GM23338 (cell line): ENCODE data around the gene NAPG. TPM values are rescaled to one million over a fixed set of nuclear protein-coding genes. Genes with fewer than 3 reads are reported as not detected.

Experiments
- ATAC-seq: fragments of 200-7000 bp; cut with Tn5 transposase; 3 replicates; pipeline ENCODE4 v1.9.1; 2020
- DNase-seq: peaks from one replicate; pipeline ENCODE4 v3.0.0-alpha.2; 2015; ENCODE audit warnings: low spot score
- H2AFZ ChIP-seq: fragments of 200-600 bp; sonication (generic); 2 replicates; pipeline ENCODE4 v1.8.0; 2016; ENCODE audit warnings: antibody characterized with exemption, mild to moderate bottlenecking, moderate library complexity
- H3F3A ChIP-seq: fragments of 200-600 bp; sonication (generic); replicated peaks from 2 replicates; pipeline ENCODE4 v1.8.0; 2017; ENCODE audit warnings: antibody characterized with exemption, mixed run types, low read depth
- H3K27ac ChIP-seq: fragments of 200-600 bp; sonication (generic); 2 replicates; pipeline ENCODE4 v1.6.1; 2016; ENCODE audit warnings: low read depth
- H3K27me3 ChIP-seq: fragments of 200-600 bp; sonication (generic); 2 replicates; pipeline ENCODE4 v1.8.0; 2016; ENCODE audit warnings: mild to moderate bottlenecking, mixed run types, moderate library complexity; ENCODE audit not compliant: insufficient read depth
- H3K36me3 ChIP-seq: fragments of 200-600 bp; sonication (generic); 2 replicates; pipeline ENCODE4 v1.8.0; 2016; ENCODE audit warnings: mild to moderate bottlenecking; ENCODE audit not compliant: insufficient read depth
- H3K4me1 ChIP-seq: fragments of 200-600 bp; sonication (generic); 2 replicates; pipeline ENCODE4 v1.8.0; 2016; ENCODE audit warnings: mild to moderate bottlenecking, moderate library complexity; ENCODE audit not compliant: insufficient read depth
- H3K4me2 ChIP-seq: fragments of 200-600 bp; sonication (generic); 2 replicates; pipeline ENCODE4 v1.7.1; 2017; ENCODE audit warnings: mixed run types
- H3K4me3 ChIP-seq: fragments of 200-600 bp; sonication (generic); 2 replicates; pipeline ENCODE4 v1.6.1; 2016; ENCODE audit warnings: mixed run types
- H3K79me2 ChIP-seq: fragments of 200-600 bp; sonication (generic); replicated peaks from 2 replicates; pipeline ENCODE4 v1.8.0; 2017; ENCODE audit warnings: mild to moderate bottlenecking; ENCODE audit not compliant: insufficient read depth
- H3K9me2 ChIP-seq: fragments of 200-600 bp; sonication (generic); 2 replicates; pipeline ENCODE4 v1.8.0; 2017; ENCODE audit not compliant: insufficient read depth
- H4K20me1 ChIP-seq: fragments of 200-600 bp; sonication (generic); replicated peaks from 2 replicates; pipeline ENCODE4 v1.8.0; 2017; ENCODE audit warnings: mild to moderate bottlenecking; ENCODE audit not compliant: insufficient read depth
- H3K27ac Mint-ChIP-seq: 2 replicates; pipeline ENCODE4 v1.8.0; 2020; ENCODE audit warnings: inconsistent platforms, mild to moderate bottlenecking, moderate library complexity, mixed read lengths
- H3K27me3 Mint-ChIP-seq: 3 replicates; pipeline ENCODE4 v1.8.0; 2022; ENCODE audit warnings: low read depth, mild to moderate bottlenecking, moderate library complexity, mixed read lengths, inconsistent platforms; ENCODE audit not compliant: insufficient read depth, poor library complexity
- H3K36me3 Mint-ChIP-seq: 3 replicates; pipeline ENCODE4 v1.8.0; 2021; ENCODE audit warnings: low read depth, mild to moderate bottlenecking, inconsistent platforms, moderate library complexity, mixed read lengths
- H3K4me1 Mint-ChIP-seq: 3 replicates; pipeline ENCODE4 v1.8.0; 2020; ENCODE audit warnings: mild to moderate bottlenecking, inconsistent platforms, mixed read lengths
- H3K4me3 Mint-ChIP-seq: 3 replicates; pipeline ENCODE4 v1.8.0; 2021; ENCODE audit warnings: moderate library complexity, mild to moderate bottlenecking, inconsistent platforms, mixed read lengths
- H3K9me3 Mint-ChIP-seq: 3 replicates; pipeline ENCODE4 v1.8.0; 2020; ENCODE audit warnings: moderate library complexity, mild to moderate bottlenecking, inconsistent platforms, mixed read lengths
- CREB1 ChIP-seq: fragments of 250-450 bp; sonication (Bioruptor Pico); IDR thresholded peaks from 2 replicates; pipeline ENCODE4 v1.5.0; 2020; ENCODE audit warnings: low read depth, mild to moderate bottlenecking, moderate library complexity
- ETS1 ChIP-seq: IDR thresholded peaks from 2 replicates; pipeline ENCODE4 v1.6.1; 2016; ENCODE audit warnings: antibody characterized with exemption
- EZH2 ChIP-seq: fragments of 200-600 bp; sonication (generic); IDR thresholded peaks from one replicate; pipeline ENCODE4 v1.8.0; 2017; ENCODE audit warnings: antibody characterized with exemption, mild to moderate bottlenecking, low read depth; ENCODE audit not compliant: unreplicated experiment
- EZH2phosphoT487 ChIP-seq: fragments of 200-600 bp; sonication (generic); IDR thresholded peaks from one replicate; pipeline ENCODE4 v1.8.1; 2018; ENCODE audit warnings: antibody characterized with exemption; ENCODE audit not compliant: unreplicated experiment
- JUNB ChIP-seq: IDR thresholded peaks from one replicate; pipeline ENCODE4 v1.6.1; 2016; ENCODE audit warnings: antibody characterized with exemption; ENCODE audit not compliant: unreplicated experiment
- STAT1 ChIP-seq: IDR thresholded peaks from one replicate; pipeline ENCODE4 v1.6.1; 2016; ENCODE audit warnings: antibody characterized with exemption; ENCODE audit not compliant: unreplicated experiment
- ZNF114 ChIP-seq: fragments of 250-450 bp; sonication (Bioruptor Pico); IDR thresholded peaks from 2 replicates; pipeline ENCODE4 v1.5.0; 2020; ENCODE audit warnings: mild to moderate bottlenecking, moderate library complexity
- ZNF331 ChIP-seq: fragments of 250-450 bp; sonication (Bioruptor Pico); IDR thresholded peaks from 2 replicates; pipeline ENCODE4 v1.5.0; 2020; ENCODE audit warnings: low read depth, mild to moderate bottlenecking, moderate library complexity
- polyA plus RNA-seq: library from polyadenylated mRNA; unstranded; fragments of >200 nt; fragmentation: Nextera tagmentation; extraction: Ambion mirVana; gene quantifications from 2 replicates; pipeline ENCODE4 v1.2.1, GENCODE V29; 2016
- total RNA-seq: library from RNA; depleted of rRNA; stranded (reverse); fragments of >200 nt; shearing (Covaris generic); gene quantifications from 2 replicates; pipeline ENCODE4 v1.2.3, GENCODE V29; 2014
- TF ChIP-seq, protein P1 (sequence below): fragments of 250-450 bp; sonication (Bioruptor Pico); IDR thresholded peaks from 2 replicates; pipeline ENCODE4 v1.5.0; 2020; ENCODE audit warnings: mild to moderate bottlenecking, moderate library complexity
- TF ChIP-seq, protein P2 (sequence below), 2 experiments: fragments of 200-600 bp in 1 of 2; sonication (generic) in 1 of 2; conservative IDR thresholded peaks; 2 replicates each; pipeline versions ENCODE4 v1.5.1 to v1.6.1; 2016 to 2017; ENCODE audit warnings: antibody characterized with exemption in 2 of 2, low read depth in 2 of 2, mild to moderate bottlenecking in 2 of 2, moderate library complexity in 1 of 2

The NAPG gene
- total and polyA plus RNA-seq, 2 experiments from 2014 or later, result 26.8 to 40.1 TPM

DNA sequence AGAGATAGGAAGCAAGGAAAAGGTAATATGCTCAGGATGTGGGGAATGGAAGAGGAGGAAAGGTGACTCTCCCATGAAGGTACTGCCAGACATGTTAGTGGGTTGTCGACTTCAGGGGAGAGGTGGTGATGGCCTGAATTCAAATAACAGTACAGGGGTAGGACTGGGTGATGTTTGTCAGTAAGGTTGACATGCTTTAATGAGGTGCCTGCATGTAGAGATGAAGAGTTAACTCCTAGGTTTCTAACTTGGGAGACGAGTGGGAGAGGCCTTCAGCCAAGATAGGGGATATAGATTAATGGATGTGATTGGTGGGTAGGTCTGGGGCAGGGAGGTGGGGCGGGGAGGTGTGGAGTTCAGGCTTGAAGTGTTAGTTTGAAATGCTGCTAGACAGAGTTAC lies 2.6 kb downstream of the NAPG start:
- no peaks in the 10 kb centered on the region for H3F3A ChIP-seq
- no peak overlapping the region for H3K4me2 ChIP-seq
- peaks cover 20% of the 10 kb centered on the region for H4K20me1 ChIP-seq
- no peaks in the 10 kb centered on the region for H3K36me3 ChIP-seq
- Mint-ChIP-seq H3K9me3 (no peaks in the 10 kb centered on the region), H3K36me3 (no peaks in the 10 kb centered on the region), H3K4me1 (peaks cover 24% of the 10 kb centered on the region), H3K27ac (no peak overlapping the region), H3K27me3 (peaks cover 7% of the 10 kb centered on the region), H3K4me3 (no peak overlapping the region)
- H3K27ac ChIP-seq, result no peak overlapping the region
- TF ChIP-seq, protein P1, sequence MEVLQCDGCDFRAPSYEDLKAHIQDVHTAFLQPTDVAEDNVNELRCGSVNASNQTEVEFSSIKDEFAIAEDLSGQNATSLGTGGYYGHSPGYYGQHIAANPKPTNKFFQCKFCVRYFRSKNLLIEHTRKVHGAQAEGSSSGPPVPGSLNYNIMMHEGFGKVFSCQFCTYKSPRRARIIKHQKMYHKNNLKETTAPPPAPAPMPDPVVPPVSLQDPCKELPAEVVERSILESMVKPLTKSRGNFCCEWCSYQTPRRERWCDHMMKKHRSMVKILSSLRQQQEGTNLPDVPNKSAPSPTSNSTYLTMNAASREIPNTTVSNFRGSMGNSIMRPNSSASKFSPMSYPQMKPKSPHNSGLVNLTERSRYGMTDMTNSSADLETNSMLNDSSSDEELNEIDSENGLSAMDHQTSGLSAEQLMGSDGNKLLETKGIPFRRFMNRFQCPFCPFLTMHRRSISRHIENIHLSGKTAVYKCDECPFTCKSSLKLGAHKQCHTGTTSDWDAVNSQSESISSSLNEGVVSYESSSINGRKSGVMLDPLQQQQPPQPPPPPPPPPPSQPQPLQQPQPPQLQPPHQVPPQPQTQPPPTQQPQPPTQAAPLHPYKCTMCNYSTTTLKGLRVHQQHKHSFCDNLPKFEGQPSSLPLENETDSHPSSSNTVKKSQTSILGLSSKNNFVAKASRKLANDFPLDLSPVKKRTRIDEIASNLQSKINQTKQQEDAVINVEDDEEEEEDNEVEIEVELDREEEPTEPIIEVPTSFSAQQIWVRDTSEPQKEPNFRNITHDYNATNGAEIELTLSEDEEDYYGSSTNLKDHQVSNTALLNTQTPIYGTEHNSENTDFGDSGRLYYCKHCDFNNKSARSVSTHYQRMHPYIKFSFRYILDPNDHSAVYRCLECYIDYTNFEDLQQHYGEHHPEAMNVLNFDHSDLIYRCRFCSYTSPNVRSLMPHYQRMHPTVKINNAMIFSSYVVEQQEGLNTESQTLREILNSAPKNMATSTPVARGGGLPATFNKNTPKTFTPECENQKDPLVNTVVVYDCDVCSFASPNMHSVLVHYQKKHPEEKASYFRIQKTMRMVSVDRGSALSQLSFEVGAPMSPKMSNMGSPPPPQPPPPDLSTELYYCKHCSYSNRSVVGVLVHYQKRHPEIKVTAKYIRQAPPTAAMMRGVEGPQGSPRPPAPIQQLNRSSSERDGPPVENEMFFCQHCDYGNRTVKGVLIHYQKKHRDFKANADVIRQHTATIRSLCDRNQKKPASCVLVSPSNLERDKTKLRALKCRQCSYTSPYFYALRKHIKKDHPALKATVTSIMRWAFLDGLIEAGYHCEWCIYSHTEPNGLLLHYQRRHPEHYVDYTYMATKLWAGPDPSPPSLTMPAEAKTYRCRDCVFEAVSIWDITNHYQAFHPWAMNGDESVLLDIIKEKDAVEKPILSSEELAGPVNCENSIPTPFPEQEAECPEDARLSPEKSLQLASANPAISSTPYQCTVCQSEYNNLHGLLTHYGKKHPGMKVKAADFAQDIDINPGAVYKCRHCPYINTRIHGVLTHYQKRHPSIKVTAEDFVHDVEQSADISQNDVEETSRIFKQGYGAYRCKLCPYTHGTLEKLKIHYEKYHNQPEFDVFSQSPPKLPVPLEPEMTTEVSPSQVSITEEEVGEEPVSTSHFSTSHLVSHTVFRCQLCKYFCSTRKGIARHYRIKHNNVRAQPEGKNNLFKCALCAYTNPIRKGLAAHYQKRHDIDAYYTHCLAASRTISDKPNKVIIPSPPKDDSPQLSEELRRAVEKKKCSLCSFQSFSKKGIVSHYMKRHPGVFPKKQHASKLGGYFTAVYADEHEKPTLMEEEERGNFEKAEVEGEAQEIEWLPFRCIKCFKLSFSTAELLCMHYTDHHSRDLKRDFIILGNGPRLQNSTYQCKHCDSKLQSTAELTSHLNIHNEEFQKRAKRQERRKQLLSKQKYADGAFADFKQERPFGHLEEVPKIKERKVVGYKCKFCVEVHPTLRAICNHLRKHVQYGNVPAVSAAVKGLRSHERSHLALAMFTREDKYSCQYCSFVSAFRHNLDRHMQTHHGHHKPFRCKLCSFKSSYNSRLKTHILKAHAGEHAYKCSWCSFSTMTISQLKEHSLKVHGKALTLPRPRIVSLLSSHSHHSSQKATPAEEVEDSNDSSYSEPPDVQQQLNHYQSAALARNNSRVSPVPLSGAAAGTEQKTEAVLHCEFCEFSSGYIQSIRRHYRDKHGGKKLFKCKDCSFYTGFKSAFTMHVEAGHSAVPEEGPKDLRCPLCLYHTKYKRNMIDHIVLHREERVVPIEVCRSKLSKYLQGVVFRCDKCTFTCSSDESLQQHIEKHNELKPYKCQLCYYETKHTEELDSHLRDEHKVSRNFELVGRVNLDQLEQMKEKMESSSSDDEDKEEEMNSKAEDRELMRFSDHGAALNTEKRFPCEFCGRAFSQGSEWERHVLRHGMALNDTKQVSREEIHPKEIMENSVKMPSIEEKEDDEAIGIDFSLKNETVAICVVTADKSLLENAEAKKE, result no peak
- TF ChIP-seq ZNF331 (CRISPR knock-in tag), result no peak
- no peak for TF ChIP-seq EZH2phosphoT487
- no peak for TF ChIP-seq ETS1
- TF ChIP-seq STAT1, result no peak
- no peak for TF ChIP-seq JUNB
- TF ChIP-seq, protein P2, sequence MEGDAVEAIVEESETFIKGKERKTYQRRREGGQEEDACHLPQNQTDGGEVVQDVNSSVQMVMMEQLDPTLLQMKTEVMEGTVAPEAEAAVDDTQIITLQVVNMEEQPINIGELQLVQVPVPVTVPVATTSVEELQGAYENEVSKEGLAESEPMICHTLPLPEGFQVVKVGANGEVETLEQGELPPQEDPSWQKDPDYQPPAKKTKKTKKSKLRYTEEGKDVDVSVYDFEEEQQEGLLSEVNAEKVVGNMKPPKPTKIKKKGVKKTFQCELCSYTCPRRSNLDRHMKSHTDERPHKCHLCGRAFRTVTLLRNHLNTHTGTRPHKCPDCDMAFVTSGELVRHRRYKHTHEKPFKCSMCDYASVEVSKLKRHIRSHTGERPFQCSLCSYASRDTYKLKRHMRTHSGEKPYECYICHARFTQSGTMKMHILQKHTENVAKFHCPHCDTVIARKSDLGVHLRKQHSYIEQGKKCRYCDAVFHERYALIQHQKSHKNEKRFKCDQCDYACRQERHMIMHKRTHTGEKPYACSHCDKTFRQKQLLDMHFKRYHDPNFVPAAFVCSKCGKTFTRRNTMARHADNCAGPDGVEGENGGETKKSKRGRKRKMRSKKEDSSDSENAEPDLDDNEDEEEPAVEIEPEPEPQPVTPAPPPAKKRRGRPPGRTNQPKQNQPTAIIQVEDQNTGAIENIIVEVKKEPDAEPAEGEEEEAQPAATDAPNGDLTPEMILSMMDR (conservative IDR thresholded peaks at IDR 0.05; ENCODE audit: low read depth in 2 of 2), result no peak
- no peak for TF ChIP-seq CREB1
- TF ChIP-seq ZNF114, result no peak
- TF ChIP-seq EZH2, result no peak
- DNase-seq (no peak), ATAC-seq (no peak)
- H3K4me3 ChIP-seq, result no peak overlapping the region
- H2AFZ ChIP-seq, result no peak overlapping the region
- H3K9me2 ChIP-seq, result no peaks in the 10 kb centered on the region
- peaks cover 70% of the 10 kb centered on the region for H3K79me2 ChIP-seq
- no peaks in the 10 kb centered on the region for H3K27me3 ChIP-seq
- H3K4me1 ChIP-seq, result peaks cover 5% of the 10 kb centered on the region; the same call in 1 of the 2 replicates
